ENCODE measurements around the gene HSD17B3. TPM values are rescaled to one million over a fixed set of nuclear protein-coding genes. Genes with fewer than 3 reads are reported as not detected.

The HSD17B3 gene
- total and polyA plus RNA-seq, 4 donors = 0.37 to 4.4 (median 0.41) TPM; not detected in 1

- 73 to 88% methylated on average over 6 of the region's 6 CpGs for WGBS, 2 donors
- DNase-seq (no peak), ATAC-seq (ENCODE audit: insufficient read depth, low FRiP score) (no peak)
- TF ChIP-seq CTCF (IDR thresholded peaks at IDR 0.05; ENCODE audit: control extremely low read depth, extremely low read depth) = no peak
- no peak overlapping the region for H3K4me3 ChIP-seq
- no peak overlapping the region for H3K27ac ChIP-seq (ENCODE audit: low read depth in 1 of 2, low read length in 1 of 2)
- H3K9ac ChIP-seq (ENCODE audit: insufficient read depth in 1 of 2, low read length in 2 of 2) = no peak overlapping the region
- no peaks in the 10 kb centered on the region for H3K4me1 ChIP-seq (ENCODE audit: control insufficient read depth in 5 of 5, insufficient read depth in 5 of 5, low read length in 5 of 5)
- H3K9me3 ChIP-seq (ENCODE audit: control insufficient read depth in 4 of 4, insufficient read depth in 3 of 4, low read length in 3 of 4) = no peaks in the 10 kb centered on the region
- no peaks in the 10 kb centered on the region for H3K36me3 ChIP-seq (ENCODE audit: control insufficient read depth in 4 of 4, insufficient read depth in 4 of 4, low read length in 4 of 4)
- no peaks in the 10 kb centered on the region for H3K27me3 ChIP-seq (ENCODE audit: control insufficient read depth in 3 of 3, insufficient read depth in 3 of 3, low read length in 2 of 3)
Observed at GRCh38 chr9:96249746-96250145, 52.2 kb downstream of the HSD17B3 start.

GRCh38 chr9:96246267-96246671 lies 55.7 kb downstream of the HSD17B3 start:
- Histone ChIP-seq H3K36me3 (ENCODE audit: control insufficient read depth in 4 of 4, insufficient read depth in 4 of 4, low read length in 4 of 4) (no peaks in the 10 kb centered on the region), H3K4me1 (ENCODE audit: control insufficient read depth in 5 of 5, insufficient read depth in 5 of 5, low read length in 5 of 5) (peaks cover 0 to 13% (median 5%) of the 10 kb centered on the region in 5 donors), H3K4me3 (no peak overlapping the region), H3K27ac (ENCODE audit: low read depth in 1 of 2, low read length in 1 of 2) (no peak overlapping the region), H3K27me3 (ENCODE audit: control insufficient read depth in 3 of 3, insufficient read depth in 3 of 3, low read length in 2 of 3) (no peaks in the 10 kb centered on the region), H3K9me3 (ENCODE audit: control insufficient read depth in 4 of 4, insufficient read depth in 3 of 4, low read length in 3 of 4) (no peaks in the 10 kb centered on the region), H3K9ac (ENCODE audit: insufficient read depth in 1 of 2, low read length in 2 of 2) (no peak overlapping the region)
- DNase-seq = peak in 1 of 3 donors; percentile 46
- TF ChIP-seq CTCF (IDR thresholded peaks at IDR 0.05; ENCODE audit: control extremely low read depth, extremely low read depth) = no peak
- 81 to 90% methylated on average over 8 of the region's 8 CpGs for WGBS, 2 donors
- no peak for ATAC-seq (ENCODE audit: insufficient read depth, low FRiP score)

GRCh38 chr9:96245399-96245798 lies 56.6 kb downstream of the HSD17B3 start:
- DNase-seq (no peak), ATAC-seq (ENCODE audit: insufficient read depth, low FRiP score) (no peak)
- H3K36me3 ChIP-seq (ENCODE audit: control insufficient read depth in 4 of 4, insufficient read depth in 4 of 4, low read length in 4 of 4) = no peaks in the 10 kb centered on the region
- no peaks in the 10 kb centered on the region for H3K27me3 ChIP-seq (ENCODE audit: control insufficient read depth in 3 of 3, insufficient read depth in 3 of 3, low read length in 2 of 3)
- H3K27ac ChIP-seq (ENCODE audit: low read depth in 1 of 2, low read length in 1 of 2) = no peak overlapping the region
- H3K9ac ChIP-seq (ENCODE audit: insufficient read depth in 1 of 2, low read length in 2 of 2) = no peak overlapping the region
- H3K4me1 ChIP-seq (ENCODE audit: control insufficient read depth in 5 of 5, insufficient read depth in 5 of 5, low read length in 5 of 5) = peaks cover 0 to 13% (median 5%) of the 10 kb centered on the region in 5 donors
- no peaks in the 10 kb centered on the region for H3K9me3 ChIP-seq (ENCODE audit: control insufficient read depth in 4 of 4, insufficient read depth in 3 of 4, low read length in 3 of 4)
- WGBS, 2 donors = 86 to 88% methylated on average over 7 of the region's 7 CpGs
- TF ChIP-seq CTCF (IDR thresholded peaks at IDR 0.05; ENCODE audit: control extremely low read depth, extremely low read depth) = no peak
- no peak overlapping the region for H3K4me3 ChIP-seq

- H3K4me1 ChIP-seq (ENCODE audit: control insufficient read depth in 5 of 5, insufficient read depth in 5 of 5, low read length in 5 of 5) = peaks cover 0 to 13% (median 5%) of the 10 kb centered on the region in 5 donors
- DNase-seq (no peak), ATAC-seq (ENCODE audit: insufficient read depth, low FRiP score) (no peak)
- H3K9ac ChIP-seq (ENCODE audit: insufficient read depth in 1 of 2, low read length in 2 of 2) = no peak overlapping the region
- no peak for TF ChIP-seq CTCF (IDR thresholded peaks at IDR 0.05; ENCODE audit: control extremely low read depth, extremely low read depth)
- no peaks in the 10 kb centered on the region for H3K27me3 ChIP-seq (ENCODE audit: control insufficient read depth in 3 of 3, insufficient read depth in 3 of 3, low read length in 2 of 3)
- WGBS, 2 donors = 65 to 74% methylated on average over 6 of the region's 6 CpGs
- H3K4me3 ChIP-seq = no peak overlapping the region
- H3K27ac ChIP-seq (ENCODE audit: low read depth in 1 of 2, low read length in 1 of 2) = no peak overlapping the region
- no peaks in the 10 kb centered on the region for H3K9me3 ChIP-seq (ENCODE audit: control insufficient read depth in 4 of 4, insufficient read depth in 3 of 4, low read length in 3 of 4)
- H3K36me3 ChIP-seq (ENCODE audit: control insufficient read depth in 4 of 4, insufficient read depth in 4 of 4, low read length in 4 of 4) = no peaks in the 10 kb centered on the region
Observed at GRCh38 chr9:96243778-96244177, 58.2 kb downstream of the HSD17B3 start.
